Choroid plexus epithelial cell (primary cell): Measurements from ENCODE around the gene DCAF5.
A peak's percentile ranks its signal among the peaks of the same experiment; 100 is the strongest.

ENCODE experiments used
- DNase-seq: peaks from one replicate; pipeline ENCODE4 v3.0.0-alpha.2; 2010; ENCODE audit warnings: low read depth
- H3K4me3 ChIP-seq: 2 replicates; pipeline ENCODE4 v1.5.1; 2011; ENCODE audit warnings: low read depth, mild to moderate bottlenecking, control low read depth, low read length, moderate library complexity
- TF ChIP-seq, protein P1 (sequence below): conservative IDR thresholded peaks from 2 replicates; pipeline ENCODE4 v1.5.1; 2011; ENCODE audit warnings: low read depth, mild to moderate bottlenecking, control low read depth, inconsistent platforms, low read length, moderate library complexity

DCAF5 gene

DNA sequence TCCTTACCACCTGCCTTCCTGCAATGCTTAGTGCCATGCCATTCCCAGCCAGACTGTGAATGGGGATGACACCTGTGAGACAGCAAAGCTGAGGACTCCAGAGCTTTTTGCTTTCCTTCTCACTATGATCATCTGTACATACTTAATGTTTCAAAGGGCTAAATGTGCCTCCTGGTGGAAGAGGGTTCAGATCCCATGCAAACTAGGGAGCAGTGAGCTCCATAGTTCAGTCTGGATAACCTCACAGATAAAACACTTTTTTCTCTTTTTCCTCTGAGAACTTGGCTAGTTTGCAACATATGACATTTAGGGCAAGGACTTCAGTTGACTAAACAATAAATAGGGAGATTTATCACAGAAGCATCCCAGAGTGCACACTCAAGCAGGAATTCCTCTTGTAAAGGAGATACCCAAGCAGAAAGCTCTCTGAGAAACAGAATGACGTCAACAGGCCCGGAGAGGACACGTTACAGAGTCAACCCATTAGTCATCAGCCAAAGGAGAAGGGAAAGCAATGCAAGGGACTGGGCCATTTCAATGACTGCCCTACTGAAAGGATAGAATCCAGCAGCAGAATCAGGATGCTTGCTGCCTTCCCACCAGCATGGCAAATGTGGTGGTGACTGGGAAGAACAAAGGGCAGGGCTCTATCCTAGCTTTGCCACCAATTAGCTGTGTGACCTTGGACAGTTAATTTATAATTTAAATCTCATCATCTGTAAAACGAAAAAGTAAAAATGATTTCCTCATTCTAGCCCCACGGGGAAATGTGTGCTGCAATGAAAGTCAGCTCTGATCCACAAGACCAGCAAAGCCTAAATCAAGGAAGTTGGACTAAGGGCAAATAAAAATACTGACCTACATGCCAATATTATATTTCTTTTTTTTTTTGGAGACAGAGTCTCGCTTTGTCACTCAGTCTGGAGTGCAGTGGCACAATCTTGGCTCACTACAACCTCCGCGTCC, 93.0 kb downstream of the DCAF5 start:
- peak; percentile 97 for DNase-seq
- H3K4me3 ChIP-seq: no peak overlapping the region
- TF ChIP-seq, protein P1, sequence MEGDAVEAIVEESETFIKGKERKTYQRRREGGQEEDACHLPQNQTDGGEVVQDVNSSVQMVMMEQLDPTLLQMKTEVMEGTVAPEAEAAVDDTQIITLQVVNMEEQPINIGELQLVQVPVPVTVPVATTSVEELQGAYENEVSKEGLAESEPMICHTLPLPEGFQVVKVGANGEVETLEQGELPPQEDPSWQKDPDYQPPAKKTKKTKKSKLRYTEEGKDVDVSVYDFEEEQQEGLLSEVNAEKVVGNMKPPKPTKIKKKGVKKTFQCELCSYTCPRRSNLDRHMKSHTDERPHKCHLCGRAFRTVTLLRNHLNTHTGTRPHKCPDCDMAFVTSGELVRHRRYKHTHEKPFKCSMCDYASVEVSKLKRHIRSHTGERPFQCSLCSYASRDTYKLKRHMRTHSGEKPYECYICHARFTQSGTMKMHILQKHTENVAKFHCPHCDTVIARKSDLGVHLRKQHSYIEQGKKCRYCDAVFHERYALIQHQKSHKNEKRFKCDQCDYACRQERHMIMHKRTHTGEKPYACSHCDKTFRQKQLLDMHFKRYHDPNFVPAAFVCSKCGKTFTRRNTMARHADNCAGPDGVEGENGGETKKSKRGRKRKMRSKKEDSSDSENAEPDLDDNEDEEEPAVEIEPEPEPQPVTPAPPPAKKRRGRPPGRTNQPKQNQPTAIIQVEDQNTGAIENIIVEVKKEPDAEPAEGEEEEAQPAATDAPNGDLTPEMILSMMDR: peak; percentile 27

DNA sequence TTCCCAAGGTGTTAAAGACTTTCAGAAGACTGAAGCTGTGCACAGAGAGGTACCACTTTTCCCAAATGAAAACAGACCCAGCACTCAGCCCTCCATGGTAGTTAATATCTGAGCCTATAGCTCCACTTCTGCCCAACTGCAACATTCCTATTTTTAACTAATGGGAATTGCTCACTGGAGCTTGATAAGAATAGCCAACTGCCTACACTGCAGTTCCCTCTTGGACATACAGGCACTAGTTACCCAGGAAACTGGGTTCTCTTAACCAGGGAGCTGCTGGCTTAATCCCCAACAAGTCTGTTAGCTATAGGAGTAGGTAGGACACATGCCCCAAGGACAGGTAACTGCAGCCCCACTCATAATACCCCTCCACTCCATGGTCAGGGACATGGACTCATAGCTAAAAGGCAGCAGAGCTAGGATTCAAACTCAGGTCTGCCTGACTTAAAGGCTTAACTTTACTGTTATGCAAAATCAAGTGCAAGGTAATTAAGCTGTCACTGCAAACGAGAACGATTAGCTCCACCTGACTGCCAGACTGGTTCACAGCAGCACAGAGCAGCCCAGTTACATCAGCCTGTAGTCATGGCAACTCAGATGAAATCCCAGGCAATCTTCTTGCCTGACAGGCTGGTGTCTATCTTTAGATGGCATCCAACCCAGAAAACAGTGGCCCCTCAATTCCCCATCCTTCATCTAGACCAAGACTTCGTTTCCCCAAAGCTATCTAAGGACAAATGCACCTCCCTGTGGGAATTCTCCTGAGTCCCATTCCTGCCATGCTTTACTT, 96.7 kb downstream of the DCAF5 start:
- DNase-seq: peak; percentile 73
- TF ChIP-seq, protein P1: peak; percentile 31

DNA sequence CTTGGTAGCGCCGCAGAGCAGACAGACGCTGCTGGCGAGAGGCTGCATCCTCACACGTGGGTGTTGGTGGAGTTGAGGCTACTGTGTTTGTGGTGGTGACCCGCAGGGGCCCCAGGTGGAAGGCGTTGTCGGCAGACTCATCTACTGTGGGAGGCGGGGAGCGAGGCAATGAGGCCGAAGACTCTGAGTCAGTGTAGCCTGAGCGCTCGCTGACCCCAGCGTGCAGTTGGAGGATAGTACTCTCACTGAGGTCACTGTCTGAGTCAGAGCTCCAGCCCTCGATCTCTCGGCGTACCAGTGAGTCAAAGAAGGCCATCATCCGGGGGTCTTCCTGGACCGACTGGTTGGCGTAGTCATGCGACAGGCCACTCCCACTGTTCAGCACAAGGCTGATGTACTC, 97.8 kb downstream of the DCAF5 start:
- TF ChIP-seq, protein P1: no peak
- no peak overlapping the region for H3K4me3 ChIP-seq
- DNase-seq: peak; percentile 98

More for the DNA sequence above, 96.7 kb downstream of the DCAF5 start:
- no peak overlapping the region for H3K4me3 ChIP-seq

DNA sequence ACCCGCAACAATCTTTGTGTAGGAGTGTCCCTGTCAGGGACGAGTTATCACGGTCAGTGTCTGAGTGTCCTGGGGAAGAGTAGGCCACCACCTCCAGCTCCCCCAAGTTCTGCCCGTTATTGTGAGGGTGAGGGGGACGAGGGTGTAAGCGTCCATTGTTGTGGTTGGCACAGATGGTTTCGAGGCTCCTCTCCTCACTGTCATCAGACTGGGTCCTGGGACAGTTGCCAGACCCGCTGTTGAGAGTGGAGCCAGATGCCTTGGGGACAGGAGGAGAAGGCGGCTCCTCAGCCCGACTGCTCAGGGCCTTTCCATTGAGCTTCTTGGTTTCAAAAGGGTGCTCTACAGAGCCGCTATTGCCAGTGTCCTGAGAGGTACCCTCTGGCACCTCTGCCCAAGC, 98.9 kb downstream of the DCAF5 start:
- no peak overlapping the region for H3K4me3 ChIP-seq
- TF ChIP-seq, protein P1: no peak
- DNase-seq: no peak

DNA sequence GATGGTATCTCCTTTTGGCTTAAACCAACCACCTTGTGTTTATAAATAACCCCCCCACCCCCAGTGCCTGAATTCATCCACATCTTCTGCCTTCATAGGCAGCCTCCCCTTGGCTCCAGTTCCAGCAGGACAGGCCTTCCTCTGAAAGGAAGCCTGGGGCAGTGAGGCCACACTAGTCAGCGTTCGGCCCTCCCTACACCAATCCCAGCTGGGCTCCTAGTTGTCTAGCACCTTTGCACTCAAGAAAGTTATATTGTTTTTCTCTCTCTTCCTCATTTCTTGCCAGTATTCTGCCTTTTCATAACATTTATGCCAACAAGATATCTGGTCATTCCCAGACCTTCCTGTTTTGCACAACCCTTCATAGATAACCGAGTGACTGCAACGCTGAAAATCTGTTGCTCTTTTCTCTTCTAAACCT, 100.7 kb downstream of the DCAF5 start:
- TF ChIP-seq, protein P1: no peak
- no peak for DNase-seq
- no peak overlapping the region for H3K4me3 ChIP-seq

DNA sequence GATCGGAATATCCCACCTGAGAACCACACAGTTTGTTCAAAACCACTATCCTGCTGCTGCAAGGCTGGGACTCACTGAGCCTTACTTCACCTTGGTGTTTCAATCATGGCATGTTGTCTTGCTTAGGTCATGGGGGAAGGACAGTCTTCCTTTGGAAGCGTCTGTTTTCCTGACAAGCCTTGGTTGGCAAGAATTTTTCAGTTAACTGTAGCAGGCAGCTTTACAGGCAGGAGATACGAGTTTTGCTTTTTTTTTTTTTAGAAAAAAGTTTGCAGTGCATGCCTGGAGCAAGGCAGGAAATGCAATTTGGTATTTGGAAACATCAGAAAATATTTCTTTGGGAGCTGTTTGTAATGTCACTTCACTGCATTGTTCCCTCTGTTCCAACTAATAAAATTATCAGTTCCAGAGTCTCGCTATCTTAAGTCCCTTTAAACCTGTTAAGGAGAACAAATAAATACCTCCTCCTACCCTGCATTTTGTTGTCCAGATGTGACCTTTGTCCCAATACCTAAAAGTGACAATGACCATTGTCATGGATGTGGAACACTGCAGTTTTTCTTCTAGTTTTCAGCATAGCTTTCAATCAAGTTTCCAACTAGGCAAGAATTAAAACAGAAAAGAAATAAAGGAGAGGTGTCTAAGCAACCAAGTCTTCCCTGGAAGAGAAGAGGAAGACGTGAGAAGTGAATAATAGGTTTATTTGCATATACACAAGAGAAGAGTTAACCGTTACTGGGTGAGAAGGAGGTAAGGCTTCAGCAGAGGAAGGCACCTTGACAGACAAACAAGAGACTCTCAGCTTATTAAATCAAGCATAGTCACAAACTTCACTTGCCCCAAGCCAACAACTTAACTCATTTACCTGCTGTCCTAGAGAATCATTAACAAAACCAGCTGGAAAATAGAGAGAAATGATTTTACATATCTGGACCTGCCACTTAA, 102.4 kb downstream of the DCAF5 start:
- no peak for DNase-seq
- TF ChIP-seq, protein P1: no peak
- H3K4me3 ChIP-seq: no peak overlapping the region
